Effector CD8-positive, alpha-beta T cell (primary cell): ENCODE data around the gene TAGLN2.
A peak's percentile ranks its signal among the peaks of the same experiment; 100 is the strongest.

Experiments
- DNase-seq: peaks from one replicate; lab custom pipeline; 2025; lab: John Stamatoyannopoulos, UW

The TAGLN2 gene

GRCh38 chr1:159935719-159936272, 10.5 kb upstream of the TAGLN2 start:
- no peak for DNase-seq

DNA sequence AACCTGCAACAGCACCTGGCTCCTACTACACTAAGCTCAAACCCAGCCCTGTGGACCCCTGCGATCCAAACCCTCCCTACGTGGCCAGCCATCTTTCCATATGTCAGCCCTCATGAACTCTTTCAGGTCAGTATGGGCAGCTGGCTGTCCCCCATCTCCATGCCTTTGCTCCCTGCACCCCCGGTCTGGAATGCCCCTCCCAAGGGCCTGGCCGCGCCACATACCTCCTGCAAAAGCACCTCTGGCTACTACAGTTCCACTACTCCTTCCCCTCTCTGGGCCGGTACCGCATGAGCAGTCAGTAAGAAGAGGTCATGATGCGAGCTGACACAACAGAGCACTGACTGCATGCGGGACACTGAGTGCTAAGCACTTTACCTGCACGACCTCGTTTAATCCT, 10.0 kb upstream of the TAGLN2 start:
- DNase-seq, result no peak

GRCh38 chr1:159934136-159935039, 9.1 kb upstream of the TAGLN2 start:
- DNase-seq, result no peak

DNA sequence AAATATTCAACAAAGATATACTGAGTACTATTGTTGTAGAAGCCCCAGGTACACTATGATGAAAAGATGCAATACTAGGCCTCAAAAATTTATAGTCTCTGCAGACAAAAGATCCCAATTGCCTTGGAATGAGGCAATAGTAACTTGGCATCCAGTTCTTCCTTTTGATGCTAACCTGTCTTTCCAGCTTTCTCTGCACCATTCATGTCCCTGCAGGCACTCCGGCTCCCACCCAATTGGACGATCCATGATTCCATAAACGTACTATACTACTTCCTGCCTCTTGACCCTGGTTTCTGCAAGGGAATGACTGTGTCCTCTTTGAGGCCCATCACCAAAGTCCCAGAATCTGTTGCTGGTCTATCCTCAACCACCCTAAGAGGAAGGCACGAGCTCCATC, 8.0 kb upstream of the TAGLN2 start:
- no peak for DNase-seq

GRCh38 chr1:159932296-159933285, 7.3 kb upstream of the TAGLN2 start:
- no peak for DNase-seq

- DNase-seq, result no peak
Observed at GRCh38 chr1:159931795-159932173, 6.5 kb upstream of the TAGLN2 start.

GRCh38 chr1:159931101-159931794, 5.9 kb upstream of the TAGLN2 start:
- no peak for DNase-seq

- DNase-seq, result no peak
Observed at GRCh38 chr1:159930634-159931033, 5.3 kb upstream of the TAGLN2 start.

- DNase-seq, result no peak
Observed at GRCh38 chr1:159930216-159930615, 4.9 kb upstream of the TAGLN2 start.

GRCh38 chr1:159929155-159930051, 4.1 kb upstream of the TAGLN2 start:
- no peak for DNase-seq

- no peak for DNase-seq
Observed at GRCh38 chr1:159928491-159929050, 3.3 kb upstream of the TAGLN2 start.

- no peak for DNase-seq
Observed at GRCh38 chr1:159927849-159928431, 2.6 kb upstream of the TAGLN2 start.

DNA sequence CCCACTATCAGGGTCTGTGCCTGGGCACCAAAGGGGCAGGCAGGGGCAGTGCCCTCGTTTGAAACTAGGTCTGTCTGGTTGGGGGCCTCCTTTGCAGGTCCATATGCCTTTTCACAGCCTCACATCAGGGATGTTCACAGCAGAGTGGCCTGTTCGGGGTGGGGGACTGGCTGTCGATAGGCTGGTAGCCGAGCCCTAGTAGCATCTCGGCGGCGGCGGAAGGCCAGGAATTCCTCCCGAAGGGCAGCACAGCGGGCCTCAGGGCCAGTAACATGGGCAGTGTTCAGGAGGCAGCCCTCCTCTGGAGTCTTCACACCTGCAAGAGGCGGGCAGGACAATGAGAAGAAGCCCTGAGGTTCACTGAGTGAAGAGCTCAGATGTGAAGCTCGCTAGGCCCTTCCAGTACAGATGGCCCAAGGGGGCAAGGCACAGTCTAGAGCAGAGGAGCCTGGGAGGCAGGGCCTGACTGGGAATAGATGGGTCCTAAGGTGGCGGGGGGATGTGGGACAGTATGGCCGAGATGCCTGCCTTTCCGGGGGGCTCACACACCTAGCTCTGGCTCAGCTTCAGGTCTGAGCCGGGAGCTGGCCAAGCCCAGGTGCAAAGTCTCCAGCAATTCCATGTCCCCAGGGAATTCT, 2.0 kb upstream of the TAGLN2 start:
- no peak for DNase-seq

- DNase-seq, result peak; percentile 55
Observed at GRCh38 chr1:159925719-159926078, 392 bp upstream of the TAGLN2 start.

GRCh38 chr1:159924025-159924790, 1.1 kb downstream of the TAGLN2 start:
- DNase-seq, result peak; percentile 65

DNA sequence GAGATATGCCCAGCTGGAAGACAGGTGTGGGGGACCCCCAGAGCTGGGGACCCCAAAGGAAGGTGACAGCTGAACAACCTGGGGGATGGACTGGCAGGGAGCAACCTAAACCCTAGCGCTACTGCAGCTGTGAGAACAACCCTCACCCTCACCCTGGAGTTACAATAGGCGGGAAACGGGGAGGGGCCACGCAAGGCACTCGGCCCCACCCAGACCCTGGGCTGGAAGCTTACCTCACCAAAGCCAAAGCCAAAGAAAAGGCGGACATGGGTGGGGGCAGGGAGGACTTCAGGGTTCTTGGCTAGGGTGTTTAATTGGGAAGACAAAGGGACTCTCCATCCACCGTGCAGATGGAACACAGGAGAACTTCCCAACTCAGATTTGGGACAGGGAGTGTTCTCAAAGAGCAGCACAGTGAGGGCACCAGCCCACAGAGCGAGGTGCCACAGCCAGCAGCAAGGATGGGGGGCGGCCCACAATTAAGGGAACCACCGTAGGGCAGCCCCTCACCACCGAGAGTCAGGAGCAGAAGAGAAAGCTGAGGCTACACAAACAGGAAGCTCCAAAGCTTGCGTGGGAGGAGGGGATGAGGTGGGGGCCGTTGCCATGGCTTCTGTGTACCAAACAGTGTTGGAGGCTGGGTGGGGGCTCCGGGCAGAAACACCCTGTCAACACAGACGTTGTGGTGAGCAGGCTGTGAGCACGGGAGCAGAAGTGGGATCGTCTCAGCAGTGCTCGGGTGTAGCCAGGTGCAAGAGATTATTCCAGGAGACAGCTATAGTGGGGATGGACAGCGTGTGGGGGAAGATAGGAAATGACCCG, 1.9 kb downstream of the TAGLN2 start:
- DNase-seq, result peak; percentile 85

GRCh38 chr1:159922511-159923202, 2.6 kb downstream of the TAGLN2 start:
- no peak for DNase-seq
